NCI-H2029 treated with DMSO at 0.1 percent for 48 hours (cell line): ENCODE measurements around the gene CHST6.
"Not testable (repeated sequence)": the region's sequence is repeated elsewhere in the genome, so short reads cannot be mapped to it uniquely, and the experiment has no call there.

Experiments used
- DNase-seq: peaks from one replicate; lab custom pipeline; 2025; lab: John Stamatoyannopoulos, UW

Gene CHST6

DNA sequence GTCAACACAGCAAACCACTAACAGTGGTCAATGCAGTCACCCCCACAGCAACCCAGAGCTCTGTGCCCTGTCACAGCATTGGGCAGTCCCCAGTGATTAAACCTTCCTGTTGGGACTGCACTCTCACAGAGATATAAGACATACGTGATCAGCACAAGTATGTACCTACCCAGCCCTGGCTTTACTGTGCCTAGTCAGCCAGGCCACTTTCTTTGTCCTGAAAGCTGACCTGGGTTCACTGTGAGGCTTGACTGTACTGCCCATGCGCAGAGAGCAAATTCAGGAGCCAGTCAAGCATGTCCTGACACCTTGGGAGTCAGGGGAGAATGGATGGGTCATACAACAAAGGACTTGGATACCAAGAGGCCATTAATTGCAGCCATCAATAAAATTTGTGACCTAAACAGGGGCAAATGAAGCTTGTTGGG is 19.8 kb downstream of the CHST6 start:
- DNase-seq: no peak

DNA sequence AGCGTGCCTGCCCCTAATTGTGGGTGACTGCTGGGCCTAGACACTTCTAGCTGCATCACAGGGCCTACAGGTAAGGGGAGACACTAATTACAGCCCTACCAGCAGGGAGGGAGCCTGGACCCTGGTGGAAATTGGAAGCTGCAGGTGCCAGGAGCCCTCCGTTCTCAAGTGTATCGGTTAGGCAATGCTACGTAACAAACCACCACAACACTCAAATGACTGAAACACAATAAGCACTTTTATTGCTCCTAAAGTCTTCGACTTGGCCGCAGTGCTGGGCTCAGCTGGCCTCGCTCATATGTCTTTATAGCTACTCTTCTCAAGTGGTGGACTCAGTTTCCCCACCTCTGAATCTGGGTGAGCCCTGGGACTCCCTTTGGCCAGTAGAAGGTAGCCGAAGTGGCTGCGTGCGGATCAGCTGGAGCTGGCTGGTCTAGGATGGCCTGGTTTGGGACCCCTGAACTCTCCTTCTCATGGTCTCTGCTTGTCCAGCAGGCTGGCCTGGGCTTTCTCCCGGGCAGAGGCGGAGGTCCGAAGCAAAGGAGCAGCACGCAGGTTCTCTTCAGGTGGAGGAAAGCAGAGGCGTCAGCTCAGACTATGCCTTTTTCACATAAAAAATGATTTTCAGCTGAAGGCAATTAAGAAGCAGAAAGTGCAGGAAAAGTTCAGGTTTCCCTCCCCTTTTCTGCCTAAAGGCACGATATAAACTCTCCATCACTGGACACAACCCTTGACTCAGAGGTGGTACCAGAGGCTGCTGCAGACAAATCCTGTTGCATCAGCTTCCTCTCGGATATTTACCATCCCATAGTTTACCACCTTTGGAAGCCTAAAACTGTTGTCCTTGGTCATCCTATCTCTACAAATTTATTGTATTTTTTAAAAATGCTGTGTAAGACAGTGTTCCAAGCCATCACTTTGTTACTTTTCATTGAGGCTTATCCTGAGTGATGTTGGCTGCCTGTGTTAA is 22.0 kb downstream of the CHST6 start:
- DNase-seq: no peak

DNA sequence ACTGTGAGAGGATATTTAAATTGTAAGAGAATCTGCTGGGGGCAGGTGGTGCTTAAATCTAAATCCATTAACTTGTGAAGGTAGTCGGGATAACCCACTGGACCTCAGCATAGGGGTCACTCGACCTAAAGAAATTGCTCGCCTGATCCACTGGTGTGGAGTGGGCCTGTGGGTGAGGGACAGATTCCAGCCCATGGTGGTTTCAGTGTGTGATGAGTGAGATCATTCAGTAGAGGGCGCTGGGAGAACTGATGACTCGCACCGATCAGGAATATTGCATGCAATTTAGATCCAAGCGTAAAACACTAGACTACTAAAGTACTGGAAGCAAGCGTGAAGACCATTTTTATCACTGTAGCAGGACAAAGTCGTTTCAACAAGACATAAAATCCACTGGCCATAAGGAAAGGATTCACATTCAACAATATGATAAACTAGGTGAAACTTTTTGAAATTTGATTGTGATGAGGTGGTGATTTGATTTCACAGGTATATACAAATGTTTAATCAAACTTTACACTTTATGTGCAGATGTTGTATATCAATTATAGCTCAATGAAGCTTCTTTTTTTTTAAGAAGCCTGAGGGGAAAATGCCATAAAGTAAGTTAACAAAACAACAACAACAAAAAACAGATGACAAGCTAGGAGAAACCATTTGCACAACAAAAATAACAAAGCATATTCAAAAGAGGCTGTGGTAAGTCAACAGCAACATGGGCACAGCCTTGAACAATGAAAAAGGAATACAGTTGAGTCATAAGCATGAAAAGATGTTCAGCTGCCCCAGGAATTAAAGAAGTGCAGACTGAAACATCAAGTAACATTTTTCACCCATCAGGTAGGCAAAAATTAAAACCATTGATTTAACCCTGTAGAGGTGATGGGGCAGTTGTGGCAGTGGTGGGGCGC is 23.3 kb downstream of the CHST6 start:
- DNase-seq: peak; percentile 24

DNA sequence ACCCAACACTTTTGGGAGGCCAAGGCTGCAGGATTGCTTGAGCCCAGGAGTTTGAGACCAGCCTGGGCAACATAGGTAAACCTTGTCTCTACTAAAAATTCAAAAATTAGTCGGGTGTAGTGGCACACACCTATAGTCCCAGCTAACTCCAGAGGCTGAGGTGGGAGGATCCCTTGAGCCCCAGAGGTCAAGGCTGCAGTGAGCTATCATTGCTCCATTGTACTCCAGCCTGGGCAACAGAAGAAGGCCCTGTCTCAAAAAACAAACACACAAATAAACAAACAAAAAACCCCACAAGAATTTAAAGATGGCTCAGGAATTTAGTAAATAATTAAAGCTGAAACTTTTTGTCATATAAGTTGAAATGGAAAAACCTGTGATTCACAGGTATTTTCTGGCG is 28.5 kb downstream of the CHST6 start:
- DNase-seq: no peak

DNA sequence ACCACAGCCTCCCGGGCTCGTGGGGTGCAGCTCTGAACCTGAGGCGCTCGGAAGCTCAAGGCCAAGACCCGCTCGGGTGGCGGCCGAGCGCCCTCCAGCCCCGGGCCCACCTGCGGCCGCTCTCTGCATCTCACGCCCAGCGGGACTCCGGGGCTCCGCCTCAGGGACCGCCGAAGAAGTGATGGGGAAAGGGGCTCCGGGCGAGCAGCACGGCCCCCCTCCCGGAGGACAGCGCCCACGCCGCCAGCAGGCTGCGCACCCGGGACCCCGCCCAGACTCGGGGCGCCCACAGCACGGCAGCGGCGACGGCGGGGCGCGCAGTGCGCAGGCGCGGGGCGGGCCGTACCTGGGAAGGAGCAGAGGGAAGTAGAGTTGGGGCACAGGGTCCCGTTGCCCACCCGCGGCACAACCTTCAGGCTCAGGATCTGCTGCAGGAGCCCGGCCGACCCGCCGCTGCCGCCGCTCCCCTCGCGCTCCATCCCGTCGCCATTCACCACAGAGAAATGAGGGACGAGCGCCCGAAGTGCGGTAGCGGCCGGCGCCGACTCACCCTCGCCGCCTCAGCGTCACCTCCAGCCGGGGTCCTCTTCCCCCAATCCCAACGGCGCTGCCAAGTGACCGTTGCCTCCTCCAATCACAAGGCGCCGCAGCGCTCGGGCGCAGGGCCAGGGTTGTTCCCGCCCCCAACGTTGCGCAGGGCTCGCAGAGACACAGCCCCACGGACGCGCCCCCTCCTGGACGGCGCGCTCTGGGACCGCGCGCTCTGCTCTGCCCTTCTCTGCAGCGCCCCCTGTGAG is 30.9 kb downstream of the CHST6 start, which contains the start of gene TMEM170A:
Gene TMEM170A, minus strand, starts transcription at position 568 of the 797 bp plus-strand sequence. Its CDS starts 89 bp downstream, at position 479.
- DNase-seq: peak; percentile 57

DNA sequence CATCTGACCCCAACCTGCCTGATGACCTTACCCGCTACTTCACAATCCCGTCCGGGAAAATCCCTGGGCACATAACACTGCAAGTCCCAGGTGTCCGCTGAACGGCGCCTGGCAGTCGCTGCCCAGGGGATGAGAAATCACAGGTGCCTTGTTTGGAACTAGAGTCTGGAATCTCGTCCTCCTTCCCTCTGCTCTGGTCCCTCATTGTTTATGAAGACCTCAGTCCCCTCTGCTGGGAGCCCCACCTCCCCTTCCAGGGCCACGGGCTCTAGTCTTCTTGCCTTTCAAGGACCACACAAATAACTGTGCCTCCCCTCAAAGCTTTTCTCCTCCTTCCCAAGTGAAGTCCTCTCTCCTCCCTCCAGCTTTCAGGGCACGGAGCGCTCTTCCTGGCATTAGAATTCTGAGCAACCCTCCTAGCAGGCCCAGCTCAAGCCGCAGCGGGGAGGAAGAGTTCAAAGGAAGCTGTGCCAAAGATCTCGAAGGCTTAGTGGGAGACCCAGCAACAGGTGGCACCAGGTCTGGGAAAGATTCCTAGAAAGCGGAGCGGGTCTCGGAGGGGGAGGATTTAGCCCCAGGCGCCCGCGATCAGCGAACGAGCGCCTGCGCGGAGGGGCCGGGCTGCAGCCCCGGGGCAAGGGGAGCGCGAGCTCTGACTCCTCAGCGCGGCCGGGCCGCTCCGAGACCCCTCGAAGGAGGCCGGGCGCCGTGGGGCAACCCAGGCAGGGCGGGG is 31.7 kb downstream of the CHST6 start:
- DNase-seq: not testable (repeated sequence)

DNA sequence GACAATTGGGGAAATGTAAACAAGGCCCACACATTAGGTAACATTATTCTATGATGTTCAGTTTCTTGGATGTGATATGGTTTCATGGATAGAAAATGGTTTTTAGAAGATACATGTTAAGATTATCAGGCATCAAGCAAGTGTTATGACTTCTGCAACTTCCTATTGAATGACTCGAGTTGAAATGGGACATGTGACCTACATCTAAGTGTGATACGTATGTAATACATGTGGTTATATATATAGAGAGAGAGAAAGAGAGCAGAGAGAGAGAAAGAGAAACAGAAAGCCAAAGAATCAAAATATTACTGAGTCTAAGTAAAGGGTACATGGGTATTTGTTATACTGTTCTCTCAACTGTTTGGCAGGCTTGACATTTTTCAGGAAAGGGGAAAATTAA is 32.4 kb downstream of the CHST6 start:
- DNase-seq: no peak

DNA sequence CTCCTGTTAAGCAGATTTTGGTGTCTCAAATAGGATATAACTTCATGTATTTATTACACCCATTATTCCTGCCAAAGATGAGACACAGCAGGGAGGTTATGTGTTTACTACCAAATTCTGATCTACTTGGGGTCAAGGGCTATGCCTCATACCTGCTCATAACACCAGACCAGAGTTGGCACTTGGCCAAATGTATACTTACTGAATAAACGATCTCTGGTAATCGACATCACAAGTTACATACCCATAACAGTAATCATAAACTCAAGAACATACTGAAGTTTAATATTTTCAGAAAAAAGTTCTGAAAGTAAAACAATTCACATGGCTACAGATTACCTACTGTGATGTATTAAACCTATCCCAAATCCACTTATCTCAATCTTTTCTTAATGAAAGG is 33.7 kb downstream of the CHST6 start:
- DNase-seq: no peak

DNA sequence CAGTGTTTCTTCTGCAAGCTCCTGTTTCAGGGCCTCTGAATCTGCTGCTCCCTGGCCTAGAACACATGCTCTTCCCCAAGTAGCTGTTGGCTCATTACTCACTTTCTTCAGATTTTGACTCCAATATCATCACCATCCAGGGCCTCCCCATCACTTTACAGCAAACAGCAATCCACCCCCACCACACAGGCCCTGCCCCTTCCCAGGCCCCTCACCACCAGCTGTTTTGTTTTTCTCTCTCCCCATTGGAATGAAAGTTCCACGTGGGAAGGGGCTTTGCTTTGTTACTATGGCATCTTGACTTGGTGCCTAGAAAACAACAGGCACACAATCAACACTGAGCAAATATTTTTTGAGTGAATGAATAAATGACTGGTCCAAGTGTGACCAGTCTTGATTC is 34.8 kb downstream of the CHST6 start:
- DNase-seq: no peak

DNA sequence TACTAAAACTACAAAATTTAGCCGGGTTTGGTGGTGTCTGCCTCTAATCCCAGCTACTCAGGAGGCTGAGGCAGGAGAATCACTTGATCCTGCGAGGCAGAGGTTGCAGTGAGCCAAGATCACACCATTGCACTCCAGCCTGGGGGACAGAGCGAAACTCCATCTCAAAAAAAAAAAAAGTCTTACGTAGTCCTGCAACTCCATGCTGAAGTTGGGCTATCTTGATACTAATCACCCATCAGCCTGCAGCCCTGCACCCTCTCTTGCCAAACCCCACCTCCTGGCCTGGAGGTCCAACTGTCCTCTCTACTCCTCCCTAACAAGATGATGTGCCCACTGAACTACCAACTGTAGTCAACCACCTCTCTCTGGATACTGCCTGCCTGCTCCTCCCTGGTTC is 35.5 kb downstream of the CHST6 start:
- no peak for DNase-seq

DNA sequence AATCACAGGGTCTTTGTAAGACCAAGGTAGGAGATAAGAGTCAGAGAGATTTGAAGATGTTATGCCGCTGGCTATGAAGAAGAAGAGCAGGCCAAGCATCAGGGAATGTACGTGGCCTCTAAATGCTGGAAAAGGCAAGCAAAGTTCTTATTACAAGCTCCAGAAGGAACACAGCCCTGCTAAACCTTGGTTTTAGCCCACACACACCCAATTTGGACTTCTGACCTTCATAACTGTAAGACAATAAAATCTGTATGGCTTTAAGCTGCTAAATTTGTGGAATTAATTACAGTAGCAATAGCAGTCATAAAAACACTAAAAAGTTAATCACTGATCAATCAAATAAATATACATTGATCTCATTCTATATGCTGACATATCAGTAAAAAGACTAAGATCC is 36.8 kb downstream of the CHST6 start:
- DNase-seq: no peak

DNA sequence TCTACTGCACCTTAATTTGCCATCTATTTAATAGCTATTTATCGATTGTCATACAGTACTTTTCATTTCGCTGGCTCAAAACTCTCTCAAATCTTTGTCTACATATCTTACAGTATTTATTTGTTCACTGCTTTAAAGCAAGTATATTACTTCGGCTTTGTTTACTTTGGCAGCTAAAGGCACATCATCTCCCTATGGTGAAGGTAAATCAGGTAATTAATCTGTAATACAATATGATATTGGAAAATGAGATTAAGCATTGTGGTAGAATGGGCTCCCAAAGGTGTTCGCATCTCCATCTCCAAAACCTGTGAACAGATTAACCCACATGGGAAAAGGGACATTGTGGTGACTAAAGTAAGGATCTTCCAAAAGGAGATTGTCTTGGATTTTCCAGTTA is 37.2 kb downstream of the CHST6 start:
- DNase-seq: no peak

DNA sequence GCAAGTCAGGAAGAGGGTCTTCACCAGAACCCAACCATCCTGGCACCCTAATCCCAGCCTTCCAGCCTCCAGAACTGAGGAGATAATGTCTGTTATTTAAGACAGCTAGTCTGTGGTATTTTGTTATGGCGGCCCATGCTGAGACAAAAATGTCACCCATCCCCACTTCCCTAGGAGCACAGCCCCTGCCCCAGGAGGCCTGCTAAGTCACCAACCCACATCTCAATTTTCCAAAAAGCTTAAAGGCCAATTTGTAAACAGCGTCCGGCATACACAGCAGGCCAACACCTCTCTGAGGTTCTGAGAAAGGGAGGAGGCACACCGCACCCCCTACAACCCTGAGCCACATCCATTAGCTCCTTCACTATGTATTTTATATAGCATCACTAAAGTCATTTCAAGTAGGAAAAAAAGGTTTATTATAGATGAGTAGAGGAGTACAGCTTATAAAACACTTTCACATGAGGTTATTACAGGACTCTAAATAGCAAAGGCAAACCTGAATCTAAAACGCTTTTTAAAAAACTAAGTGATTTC is 37.7 kb downstream of the CHST6 start:
- DNase-seq: no peak

DNA sequence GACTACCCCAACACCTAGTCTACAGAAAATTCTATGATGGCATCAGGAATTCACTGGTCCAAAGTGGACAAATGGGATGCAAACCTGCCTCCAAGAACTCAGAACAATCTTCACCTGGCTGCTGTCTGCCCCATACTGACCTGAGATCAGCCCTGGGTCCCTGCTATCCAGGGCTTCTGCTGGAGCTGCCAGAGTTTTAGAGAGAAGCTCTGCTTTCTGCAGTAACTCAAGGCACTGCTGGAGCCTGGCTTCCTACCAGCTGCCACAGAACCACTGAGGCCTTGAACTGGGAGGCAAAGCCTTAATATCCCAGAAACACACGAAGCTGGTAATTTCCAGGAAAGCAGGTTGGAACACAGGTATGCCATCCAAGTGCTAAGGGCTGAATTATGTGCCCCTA is 38.3 kb downstream of the CHST6 start:
- no peak for DNase-seq

DNA sequence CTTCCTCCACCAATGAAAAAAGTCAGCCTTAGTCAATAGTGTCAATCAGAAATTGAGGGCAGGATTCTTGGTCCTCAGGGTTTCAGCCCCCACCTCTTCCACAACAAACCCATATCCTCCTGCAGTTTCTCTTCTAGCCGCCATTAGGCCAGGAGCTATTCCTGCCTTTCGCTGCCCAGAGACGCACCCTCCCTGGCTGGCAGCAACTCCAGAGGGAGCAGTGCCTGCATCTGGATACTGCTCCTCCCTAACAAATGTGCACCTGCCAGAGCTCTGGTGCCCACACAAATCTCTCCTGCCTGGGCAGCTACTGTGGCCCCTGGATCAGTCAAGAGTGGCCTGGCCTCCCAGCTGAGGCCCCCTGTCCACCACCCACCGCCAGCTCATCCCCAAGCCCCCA is 38.8 kb downstream of the CHST6 start:
- DNase-seq: not testable (repeated sequence)

DNA sequence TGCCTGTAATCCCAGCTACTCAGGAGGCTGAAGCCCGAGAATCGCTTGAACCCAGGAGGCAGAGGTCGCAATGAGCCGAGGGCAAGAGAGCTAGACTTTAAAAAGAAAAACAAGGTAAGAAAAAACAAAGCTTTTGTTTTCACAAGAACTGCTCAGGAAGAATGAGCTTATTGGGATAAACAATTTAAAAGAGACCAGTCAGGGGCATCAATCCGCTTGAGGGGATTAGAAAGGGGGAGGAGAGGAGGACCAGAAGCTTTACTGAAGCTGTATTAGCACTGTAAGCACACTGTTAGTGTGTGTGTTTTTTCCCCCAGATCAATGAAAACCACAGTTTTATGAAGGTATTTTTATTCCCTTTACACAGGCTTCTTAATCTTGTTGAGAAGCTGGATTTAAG is 39.6 kb downstream of the CHST6 start:
- no peak for DNase-seq

DNA sequence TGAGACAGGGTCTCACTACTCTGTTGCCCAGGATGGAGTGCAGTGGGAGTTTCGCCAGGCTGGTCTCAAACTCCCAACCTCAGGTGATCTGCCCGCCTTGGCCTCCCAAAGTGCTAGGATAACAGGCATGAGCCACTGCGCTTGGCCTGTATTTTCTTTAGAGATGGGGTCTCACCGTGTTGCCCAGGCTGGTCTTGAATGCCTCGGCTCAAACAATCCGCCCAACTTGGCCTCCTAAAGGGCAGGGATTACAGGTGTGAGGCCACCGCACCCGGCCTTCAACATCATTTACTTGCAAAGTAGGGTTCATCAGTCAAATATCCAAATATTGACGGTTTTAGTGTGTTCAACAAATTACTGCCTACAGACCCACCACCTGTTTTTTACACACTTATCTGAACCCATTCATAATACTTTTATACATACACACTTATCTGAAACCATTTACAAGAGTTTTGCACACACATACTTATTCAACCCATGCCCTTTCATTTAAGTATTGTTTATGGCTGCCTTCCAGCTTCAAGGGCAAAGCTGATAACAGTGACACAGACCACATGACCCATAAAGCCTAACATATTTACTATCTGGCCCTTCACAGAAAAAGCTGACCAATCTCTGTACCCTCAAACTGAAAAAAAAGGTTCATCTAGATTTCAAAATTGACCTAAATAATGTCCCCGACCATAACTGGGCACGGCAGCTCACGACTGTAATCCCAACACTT is 42.6 kb downstream of the CHST6 start:
- no peak for DNase-seq

DNA sequence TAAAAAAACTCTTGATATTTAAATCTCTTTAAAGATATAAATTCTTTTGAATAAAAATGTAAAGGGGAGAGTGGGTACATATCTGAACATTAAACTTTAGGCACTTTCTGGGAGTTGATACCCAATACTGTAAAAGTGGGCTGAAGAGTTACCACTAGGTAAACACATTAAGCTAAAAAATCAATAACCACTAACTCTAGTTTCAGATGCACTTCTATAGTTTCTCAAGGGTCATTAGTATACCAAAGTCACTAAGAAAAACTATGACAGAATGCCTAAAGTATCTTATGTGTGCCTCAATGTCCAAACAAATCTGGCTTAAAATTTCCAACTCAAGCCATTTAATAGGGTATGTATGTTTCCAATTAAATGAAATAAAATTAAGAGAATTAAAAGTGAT is 48.8 kb downstream of the CHST6 start:
- no peak for DNase-seq

DNA sequence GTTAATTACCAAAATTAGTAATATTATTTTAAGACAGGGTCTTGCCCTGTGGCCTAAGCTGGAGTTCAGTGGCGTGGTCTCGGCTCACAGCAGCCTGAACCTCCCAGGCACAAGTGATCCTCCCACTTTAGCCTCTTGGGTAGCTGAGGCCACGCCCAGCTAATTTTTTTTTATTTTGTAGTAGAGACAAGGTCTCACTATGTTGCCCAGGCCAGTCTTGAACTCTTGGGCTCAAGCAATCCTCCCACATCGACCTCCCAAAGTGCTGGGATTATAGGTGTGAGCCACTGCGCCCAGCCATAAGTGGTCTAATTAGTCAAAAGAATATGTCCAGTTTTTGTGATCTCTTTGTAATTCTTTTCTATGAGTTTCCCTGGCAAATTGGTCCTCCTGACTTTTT is 49.9 kb downstream of the CHST6 start:
- DNase-seq: no peak

DNA sequence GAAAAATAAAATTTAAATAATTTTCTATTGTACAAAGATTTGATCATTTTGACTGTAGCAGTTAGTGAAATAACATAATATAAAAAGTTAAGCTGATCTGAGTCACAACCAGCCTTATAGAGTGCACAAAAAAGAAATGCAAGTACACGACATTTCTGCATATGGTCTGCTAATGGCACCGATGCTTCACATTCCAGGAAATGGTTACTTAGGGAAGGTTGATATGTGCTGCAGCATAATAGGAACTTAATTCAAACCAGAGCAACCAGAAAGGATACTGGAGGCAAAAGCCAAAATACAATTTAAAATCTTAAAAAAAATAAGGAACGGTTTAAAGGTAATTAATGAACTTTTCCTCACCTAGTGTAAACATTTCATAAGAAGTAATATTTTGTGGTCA is 51.9 kb downstream of the CHST6 start:
- no peak for DNase-seq
